GM13977 (cell line): ENCODE data around the gene OOSP3.

Experiments used
- DNase-seq: peaks from one replicate; pipeline ENCODE4 v3.0.0; 2012; ENCODE audit warnings: low spot score
- in situ Hi-C: fragments of 300-500 bp; cut with MboI; formaldehyde crosslinking; loops from one replicate; pipeline ENCODE4 v1.12.0; 2022; ENCODE audit warnings: low sequenced_read_pairs, low pct_unique_long_range_greater_than_20kb, mixed read lengths, inconsistent platforms; ENCODE audit not compliant: unreplicated experiment
- TF ChIP-seq, protein P1 (sequence below): IDR thresholded peaks from 2 replicates; pipeline ENCODE4 v1.5.1; 2012; ENCODE audit warnings: mild to moderate bottlenecking, control low read depth; ENCODE audit not compliant: insufficient read depth; ENCODE audit errors: extremely low read depth, missing control alignments

Gene OOSP3

GRCh38 chr11:59859673-59860072 is 18.9 kb upstream of the OOSP3 start:
- in situ Hi-C loops = no loop called here

DNA sequence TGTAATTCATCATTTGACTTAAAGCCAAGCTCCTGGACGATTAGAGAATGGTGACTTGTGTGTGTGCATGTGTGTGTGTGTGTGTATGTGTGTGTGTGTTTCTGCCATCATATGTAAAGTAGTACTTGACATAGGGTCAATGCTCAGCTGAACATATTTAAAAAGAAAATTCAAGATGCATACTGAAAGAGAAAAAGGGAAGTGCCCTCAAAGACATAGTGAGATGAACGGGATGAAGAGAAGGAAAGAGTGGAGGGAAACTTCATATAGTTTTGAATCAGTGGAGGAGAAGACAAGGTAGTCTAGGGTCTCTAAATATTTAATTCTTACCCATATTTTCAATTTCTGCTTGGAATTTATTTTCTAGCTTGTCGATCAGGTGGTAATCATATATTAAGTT is 16.3 kb upstream of the OOSP3 start:
- TF ChIP-seq, protein P1, sequence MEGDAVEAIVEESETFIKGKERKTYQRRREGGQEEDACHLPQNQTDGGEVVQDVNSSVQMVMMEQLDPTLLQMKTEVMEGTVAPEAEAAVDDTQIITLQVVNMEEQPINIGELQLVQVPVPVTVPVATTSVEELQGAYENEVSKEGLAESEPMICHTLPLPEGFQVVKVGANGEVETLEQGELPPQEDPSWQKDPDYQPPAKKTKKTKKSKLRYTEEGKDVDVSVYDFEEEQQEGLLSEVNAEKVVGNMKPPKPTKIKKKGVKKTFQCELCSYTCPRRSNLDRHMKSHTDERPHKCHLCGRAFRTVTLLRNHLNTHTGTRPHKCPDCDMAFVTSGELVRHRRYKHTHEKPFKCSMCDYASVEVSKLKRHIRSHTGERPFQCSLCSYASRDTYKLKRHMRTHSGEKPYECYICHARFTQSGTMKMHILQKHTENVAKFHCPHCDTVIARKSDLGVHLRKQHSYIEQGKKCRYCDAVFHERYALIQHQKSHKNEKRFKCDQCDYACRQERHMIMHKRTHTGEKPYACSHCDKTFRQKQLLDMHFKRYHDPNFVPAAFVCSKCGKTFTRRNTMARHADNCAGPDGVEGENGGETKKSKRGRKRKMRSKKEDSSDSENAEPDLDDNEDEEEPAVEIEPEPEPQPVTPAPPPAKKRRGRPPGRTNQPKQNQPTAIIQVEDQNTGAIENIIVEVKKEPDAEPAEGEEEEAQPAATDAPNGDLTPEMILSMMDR = no peak
- DNase-seq = no peak
- in situ Hi-C loops = no loop called here

More at GRCh38 chr11:59859673-59860072, 18.9 kb upstream of the OOSP3 start:
- DNase-seq = no peak
- TF ChIP-seq, protein P1 = no peak

DNA sequence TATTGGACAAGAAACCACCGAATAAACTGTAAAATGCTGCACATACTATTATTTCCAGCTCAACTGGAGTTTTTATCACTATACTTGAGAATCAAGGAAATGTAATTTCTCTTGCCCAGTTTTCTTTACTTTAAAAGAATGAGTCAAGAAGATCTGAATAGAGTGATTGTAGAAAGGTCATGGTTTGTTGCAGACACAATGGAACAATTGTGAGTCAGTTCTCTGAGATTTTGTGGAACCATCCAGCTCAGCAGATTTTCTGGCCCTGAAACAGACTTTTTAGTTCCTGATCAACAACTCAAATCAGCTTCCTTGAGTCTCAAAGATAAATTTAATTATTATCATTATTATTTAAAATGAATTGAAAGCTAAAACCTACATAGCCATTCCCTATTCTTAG is 13.6 kb upstream of the OOSP3 start:
- no peak for DNase-seq
- TF ChIP-seq, protein P1 = no peak
- in situ Hi-C loops = no loop called here

DNA sequence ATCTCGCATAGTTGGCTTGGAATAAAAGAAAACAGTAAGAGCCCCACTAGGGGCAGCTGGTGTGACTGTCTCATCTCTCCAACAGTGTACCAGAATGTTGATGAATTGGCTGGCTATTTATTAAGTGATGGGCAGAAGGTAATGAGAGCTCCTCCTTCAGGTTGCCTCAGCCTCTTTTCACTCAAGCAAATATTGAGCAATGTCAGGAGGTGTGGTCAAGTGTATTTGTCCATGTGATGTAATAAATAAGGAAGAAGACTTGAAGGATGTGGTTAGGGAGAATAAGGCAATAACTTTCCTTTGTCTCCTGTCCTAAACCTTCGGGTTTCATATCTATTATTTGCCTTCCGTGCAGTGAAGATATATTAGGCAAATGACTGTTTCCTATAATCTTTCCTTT is 12.2 kb upstream of the OOSP3 start, which contains the start of gene TCN1:
TCN1 (minus strand) TSS at position 91 of the 400 bp plus-strand sequence; CDS start at position 74, 17 bp downstream.
- TF ChIP-seq, protein P1 = no peak
- no peak for DNase-seq

GRCh38 chr11:59866836-59867235 is 11.7 kb upstream of the OOSP3 start:
- in situ Hi-C loops = no loop called here

More for the DNA sequence above, 12.2 kb upstream of the OOSP3 start, which contains the start of gene TCN1:
- in situ Hi-C loops = no loop called here

GRCh38 chr11:59867946-59868345 is 10.6 kb upstream of the OOSP3 start:
- TF ChIP-seq, protein P1 = no peak
- in situ Hi-C loops = no loop called here

More at GRCh38 chr11:59866836-59867235, 11.7 kb upstream of the OOSP3 start:
- TF ChIP-seq, protein P1 = no peak
- DNase-seq = no peak

DNA sequence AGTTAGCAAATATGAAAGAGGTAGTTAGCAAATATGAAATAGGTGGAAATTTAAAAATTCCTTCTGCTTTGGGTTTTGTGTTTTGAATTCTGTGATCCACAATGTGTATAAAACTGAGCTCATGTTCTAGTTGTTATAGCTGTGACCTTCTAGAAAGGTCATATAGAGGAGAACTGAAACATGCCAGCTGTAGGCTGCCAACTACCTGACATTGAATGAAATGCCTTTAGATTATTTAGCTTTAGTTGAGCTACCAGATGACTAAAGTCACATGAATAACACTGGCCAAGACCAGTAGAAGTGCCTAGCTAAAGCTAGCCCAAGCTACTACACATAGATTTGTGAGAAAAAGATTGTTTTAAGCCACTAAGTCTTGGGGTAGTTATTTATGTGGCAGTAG is 6.5 kb upstream of the OOSP3 start:
- in situ Hi-C loops = no loop called here
- DNase-seq = no peak
- TF ChIP-seq, protein P1 = no peak

More at GRCh38 chr11:59867946-59868345, 10.6 kb upstream of the OOSP3 start:
- no peak for DNase-seq
